22Rv1 (cell line): Measurements from ENCODE around the gene RNF112.

Source experiments
- H3K27ac ChIP-seq: fragments of 450-650 bp; 2 replicates; pipeline ENCODE4 v1.5.1; 2017
- ZFX ChIP-seq: fragments of 450-650 bp; IDR thresholded peaks from 2 replicates; pipeline ENCODE4 v1.6.1; 2017; ENCODE audit warnings: antibody characterized with exemption, borderline replicate concordance
- TF ChIP-seq, protein P1 (sequence below): fragments of 450-650 bp; IDR thresholded peaks from 2 replicates; pipeline ENCODE4 v1.5.1; 2017; ENCODE audit warnings: mild to moderate bottlenecking

The RNF112 gene

DNA sequence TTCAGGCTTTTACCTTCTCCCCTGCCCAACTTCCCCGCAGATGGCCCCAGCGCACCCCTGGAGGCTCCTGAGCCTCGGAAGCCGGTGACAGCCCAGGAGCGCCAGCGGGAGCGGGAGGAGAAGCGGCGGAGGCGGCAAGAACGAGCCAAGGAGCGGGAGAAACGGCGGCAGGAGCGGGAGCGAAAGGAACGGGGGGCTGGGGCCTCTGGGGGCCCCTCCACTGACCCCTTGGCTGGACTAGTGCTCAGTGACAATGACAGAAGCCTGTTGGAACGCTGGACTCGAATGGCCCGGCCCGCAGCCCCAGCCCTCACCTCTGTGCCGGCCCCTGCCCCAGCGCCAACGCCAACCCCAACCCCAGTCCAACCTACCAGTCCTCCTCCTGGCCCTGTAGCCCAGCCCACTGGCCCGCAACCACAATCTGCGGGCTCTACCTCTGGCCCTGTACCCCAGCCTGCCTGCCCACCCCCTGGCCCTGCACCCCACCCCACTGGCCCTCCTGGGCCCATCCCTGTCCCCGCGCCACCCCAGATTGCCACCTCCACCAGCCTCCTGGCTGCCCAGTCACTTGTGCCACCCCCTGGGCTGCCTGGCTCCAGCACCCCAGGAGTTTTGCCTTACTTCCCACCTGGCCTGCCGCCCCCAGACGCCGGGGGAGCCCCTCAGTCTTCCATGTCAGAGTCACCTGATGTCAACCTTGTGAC, 29.1 kb upstream of the RNF112 start:
- no peak for TF ChIP-seq ZFX
- TF ChIP-seq, protein P1, sequence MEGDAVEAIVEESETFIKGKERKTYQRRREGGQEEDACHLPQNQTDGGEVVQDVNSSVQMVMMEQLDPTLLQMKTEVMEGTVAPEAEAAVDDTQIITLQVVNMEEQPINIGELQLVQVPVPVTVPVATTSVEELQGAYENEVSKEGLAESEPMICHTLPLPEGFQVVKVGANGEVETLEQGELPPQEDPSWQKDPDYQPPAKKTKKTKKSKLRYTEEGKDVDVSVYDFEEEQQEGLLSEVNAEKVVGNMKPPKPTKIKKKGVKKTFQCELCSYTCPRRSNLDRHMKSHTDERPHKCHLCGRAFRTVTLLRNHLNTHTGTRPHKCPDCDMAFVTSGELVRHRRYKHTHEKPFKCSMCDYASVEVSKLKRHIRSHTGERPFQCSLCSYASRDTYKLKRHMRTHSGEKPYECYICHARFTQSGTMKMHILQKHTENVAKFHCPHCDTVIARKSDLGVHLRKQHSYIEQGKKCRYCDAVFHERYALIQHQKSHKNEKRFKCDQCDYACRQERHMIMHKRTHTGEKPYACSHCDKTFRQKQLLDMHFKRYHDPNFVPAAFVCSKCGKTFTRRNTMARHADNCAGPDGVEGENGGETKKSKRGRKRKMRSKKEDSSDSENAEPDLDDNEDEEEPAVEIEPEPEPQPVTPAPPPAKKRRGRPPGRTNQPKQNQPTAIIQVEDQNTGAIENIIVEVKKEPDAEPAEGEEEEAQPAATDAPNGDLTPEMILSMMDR = no peak
- no peak overlapping the region for H3K27ac ChIP-seq

DNA sequence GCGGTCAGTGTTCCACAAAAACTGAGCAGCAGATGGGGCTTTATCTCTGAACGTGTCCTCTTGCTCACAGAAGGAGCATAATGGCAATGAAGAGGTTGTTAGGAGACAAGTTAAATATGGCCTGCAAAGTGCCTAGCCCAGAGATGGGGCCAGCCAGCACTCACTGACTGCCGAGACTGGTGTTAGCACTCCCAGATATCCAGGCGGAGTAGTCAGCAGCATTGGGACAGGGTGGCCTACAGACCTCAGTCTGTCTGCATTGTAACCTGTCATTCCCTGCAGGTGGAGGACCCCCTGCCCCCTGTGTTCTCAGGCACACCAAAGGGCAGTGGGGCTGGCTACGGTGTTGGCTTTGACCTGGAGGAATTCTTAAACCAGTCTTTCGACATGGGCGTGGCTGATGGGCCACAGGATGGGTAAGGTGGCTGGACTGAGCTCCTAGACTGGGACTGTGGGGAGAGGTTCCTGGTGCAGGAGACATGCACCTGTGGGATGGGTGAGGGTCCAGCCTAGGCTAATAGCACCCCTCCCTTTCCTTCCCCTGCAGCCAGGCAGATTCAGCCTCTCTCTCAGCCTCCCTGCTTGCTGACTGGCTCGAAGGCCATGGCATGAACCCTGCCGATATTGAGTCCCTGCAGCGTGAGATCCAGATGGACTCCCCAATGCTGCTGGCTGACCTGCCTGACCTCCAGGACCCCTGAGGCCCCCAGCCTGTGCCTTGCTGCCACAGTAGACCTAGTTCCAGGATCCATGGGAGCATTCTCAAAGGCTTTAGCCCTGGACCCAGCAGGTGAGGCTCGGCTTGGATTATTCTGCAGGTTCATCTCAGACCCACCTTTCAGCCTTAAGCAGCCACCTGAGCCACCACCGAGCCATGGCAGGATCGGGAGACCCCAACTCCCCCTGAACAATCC, 28.2 kb upstream of the RNF112 start:
- no peak overlapping the region for H3K27ac ChIP-seq

DNA sequence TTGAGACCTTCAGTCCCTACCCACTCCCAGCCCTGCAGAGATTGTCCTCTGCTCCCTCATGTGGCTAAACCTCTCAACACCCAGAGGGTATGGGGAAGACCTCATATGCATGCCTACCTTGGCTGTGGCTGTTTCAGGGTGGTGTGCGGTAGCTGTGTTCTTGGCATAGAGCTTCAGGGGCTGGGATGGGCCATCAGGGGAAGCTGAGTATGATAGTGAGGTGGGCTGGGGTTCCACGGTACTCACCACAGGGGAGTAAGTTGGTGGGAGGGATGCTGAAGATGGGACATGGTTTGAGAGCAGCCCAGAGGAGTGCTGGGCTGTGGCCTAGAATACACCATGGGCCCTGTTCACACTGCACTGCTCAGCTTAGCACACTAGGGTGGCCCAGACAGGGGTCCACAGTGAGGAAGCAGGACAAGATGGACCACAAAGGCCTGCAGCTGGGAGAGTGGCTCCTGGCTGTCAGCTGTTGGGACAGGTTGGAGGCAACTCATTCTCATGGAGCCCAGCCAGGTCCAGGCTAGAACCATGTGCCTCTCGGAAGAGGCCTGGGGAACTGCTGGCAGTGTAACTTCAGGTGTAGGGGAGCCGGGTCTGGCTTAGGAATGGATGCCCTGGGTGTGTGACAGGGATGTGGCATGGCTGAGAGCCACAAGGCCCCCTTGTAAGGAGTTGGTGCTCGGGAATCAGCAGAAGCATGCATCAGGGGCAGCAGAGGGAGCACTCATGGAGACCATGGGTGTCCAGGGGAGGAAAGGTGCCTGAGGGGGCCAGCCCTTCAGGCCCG, 27.2 kb upstream of the RNF112 start:
- H3K27ac ChIP-seq = no peak overlapping the region
- no peak for TF ChIP-seq ZFX
- TF ChIP-seq, protein P1 = no peak

More for the DNA sequence above, 28.2 kb upstream of the RNF112 start:
- TF ChIP-seq, protein P1 = no peak
- no peak for TF ChIP-seq ZFX

GRCh38 chr17:19384723-19385391, 26.2 kb upstream of the RNF112 start:
- H3K27ac ChIP-seq = peak overlapping the region; percentile 44
- TF ChIP-seq, protein P1 = no peak
- TF ChIP-seq ZFX = no peak

- peak overlapping the region; percentile 44 for H3K27ac ChIP-seq
- TF ChIP-seq, protein P1 = no peak
- no peak for TF ChIP-seq ZFX
Measured at GRCh38 chr17:19385521-19385983, 25.5 kb upstream of the RNF112 start.

DNA sequence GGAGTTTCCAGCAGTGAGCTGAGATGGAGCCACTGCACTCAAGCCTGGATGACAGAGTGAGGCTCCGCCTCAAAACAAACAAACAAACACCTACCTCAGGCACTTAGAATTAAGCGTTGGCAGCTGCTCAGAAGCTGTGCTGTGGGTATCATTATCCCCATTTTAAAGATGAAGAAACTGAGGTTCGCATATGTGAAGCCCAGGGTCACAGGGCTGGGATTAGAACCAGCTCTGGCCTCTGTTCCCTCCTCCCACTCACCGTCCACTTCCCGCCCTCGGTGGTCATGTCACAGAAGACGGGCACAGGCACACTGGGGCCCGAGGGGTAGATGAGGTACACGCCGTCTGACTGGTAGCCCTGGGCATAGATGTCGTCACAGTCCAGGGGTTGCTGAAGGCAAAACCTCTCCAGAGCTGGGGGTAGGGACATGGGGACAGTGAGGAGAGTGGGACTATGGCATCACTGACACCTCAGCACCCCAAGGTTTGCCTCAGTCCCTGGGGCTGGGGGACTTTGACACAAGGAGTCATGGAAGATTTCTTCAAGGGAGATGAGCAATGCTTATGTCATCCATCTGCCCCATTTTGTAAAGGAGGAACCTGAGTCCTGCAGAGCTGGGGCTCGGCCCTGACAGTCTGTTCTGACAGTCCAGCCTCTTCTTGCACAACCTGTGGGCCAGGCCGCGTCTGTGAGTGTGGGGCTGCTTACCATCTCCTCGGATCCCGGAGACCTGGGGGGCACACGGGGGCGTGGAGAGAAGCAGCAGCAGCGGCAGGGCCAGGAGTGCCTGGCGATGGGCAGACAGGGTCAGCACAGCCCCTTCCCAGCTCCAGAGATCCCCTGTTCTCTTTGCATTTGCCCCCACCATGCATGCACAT, 24.7 kb upstream of the RNF112 start:
- H3K27ac ChIP-seq = peak overlapping the region; percentile 44
- no peak for TF ChIP-seq ZFX
